GM12892 (cell line): Measurements from ENCODE around the gene MPZL1.

Source experiments
- POLR2A ChIP-seq: IDR thresholded peaks from 2 replicates; pipeline ENCODE4 v1.6.1; 2011; ENCODE audit warnings: low read depth, low read length, control low read depth
- POLR2AphosphoS5 ChIP-seq: IDR thresholded peaks from 2 replicates; pipeline ENCODE4 v1.6.1; 2011; ENCODE audit warnings: low read depth, low read length, control low read depth
- TAF1 ChIP-seq: IDR thresholded peaks from 2 replicates; pipeline ENCODE4 v1.6.1; 2011; ENCODE audit warnings: low read depth, mild to moderate bottlenecking, control low read depth, low read length, borderline replicate concordance

- TF ChIP-seq POLR2A: no peak
- no peak for TF ChIP-seq POLR2AphosphoS5
- TF ChIP-seq TAF1: no peak
Measured at GRCh38 chr1:167839009-167839408, 117.2 kb downstream of the MPZL1 start.
